ENCODE data around the gene TNFRSF18.

TNFRSF18 gene

DNA sequence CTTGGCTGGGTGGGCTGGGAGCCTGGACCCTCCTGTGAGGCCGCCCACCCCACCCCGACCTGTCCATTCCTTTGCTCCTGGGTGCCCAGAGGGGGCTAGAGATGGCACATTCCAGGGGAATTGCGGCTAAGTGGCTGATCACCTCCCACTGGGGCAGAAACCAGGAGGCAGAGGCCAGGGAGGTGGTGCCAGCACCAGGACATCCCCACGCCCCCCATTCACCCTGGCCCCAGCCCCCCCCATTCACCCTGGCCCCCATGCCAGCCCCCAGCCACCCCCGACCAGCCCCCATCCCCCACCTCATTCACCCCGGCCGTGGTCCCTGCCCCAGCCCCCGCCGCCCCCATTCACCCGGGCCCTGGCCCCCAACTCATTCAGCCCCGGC is 33.9 kb upstream of the TNFRSF18 start:
- DNase-seq: no peak

DNA sequence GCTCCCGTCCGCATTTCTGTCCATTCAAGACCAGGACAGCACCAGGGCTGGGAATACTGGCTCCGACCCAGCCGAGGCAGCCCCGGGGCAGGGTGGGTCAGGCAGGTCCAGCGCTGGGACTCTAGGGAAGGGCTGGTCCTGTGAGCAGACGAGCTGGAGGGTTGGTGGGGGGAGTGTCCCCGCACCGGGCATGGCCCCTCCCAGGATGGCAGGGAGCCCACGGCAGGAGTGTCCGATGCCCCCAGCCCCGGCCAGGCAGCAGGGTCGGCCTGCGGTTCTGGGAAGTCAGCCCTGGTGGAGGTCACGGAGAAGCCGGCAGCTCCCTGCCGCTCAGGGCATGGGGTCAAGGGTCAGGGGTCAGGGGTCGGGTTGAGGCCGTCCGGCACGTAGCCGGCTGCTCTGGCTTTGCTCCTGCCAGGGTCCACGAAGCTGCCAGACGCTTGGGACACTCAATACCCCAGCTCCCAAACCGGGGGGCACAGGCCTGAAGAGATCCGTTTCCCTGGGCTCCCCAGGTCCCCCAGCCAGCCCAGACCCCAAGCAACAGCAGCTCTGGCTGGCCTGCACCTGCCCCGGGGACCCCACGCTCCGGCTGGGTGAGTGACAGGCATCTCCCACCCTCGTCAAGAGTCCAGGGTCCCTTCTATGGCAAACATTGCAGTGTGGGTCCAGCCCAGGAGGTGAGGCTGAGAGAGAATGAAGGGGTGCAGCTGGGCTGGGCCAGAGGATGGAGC is 33.4 kb upstream of the TNFRSF18 start:
- DNase-seq: no peak

DNA sequence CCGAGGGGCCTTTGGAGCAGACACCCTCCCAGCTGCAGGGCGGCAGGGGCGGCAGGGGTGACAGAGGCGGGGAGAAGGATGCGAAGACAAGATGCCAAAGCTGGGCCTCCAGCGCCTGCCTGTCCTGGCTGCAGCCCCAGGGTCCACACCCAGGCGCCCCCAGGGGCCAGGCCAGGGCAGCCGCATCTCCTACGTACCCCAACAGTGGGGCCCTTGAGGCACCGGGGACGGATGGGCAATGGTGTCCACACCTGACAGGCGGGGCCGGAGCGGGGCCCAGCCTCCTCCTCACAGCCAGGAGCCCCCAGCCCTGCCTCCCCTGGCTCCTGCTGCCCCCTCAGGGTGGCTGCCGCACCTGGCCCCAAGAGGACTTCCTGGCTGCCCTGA is 32.8 kb upstream of the TNFRSF18 start:
- no peak for DNase-seq

DNA sequence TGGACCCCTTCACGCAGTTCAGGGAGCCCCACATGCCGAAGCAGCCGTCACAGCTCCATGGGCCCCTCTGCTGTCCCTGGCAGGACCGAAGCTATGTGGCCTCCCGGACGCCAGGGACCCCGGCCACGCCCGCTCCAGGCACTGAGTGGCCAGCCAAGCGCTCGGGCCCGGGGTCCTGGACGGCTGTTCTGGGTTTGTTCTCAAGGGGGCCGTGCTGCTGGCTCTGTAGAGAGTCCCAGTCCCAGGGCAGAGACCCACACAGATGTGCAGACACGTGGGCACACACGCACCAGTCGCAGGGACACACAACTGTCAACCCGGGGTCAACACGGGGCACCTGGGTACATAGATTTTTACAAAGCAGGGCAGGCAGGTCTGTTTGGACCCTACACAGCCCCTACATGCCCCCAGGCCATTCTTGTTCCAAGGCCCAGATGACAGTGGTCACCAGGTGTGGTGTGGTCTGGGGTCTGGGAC is 32.3 kb upstream of the TNFRSF18 start:
- no peak for DNase-seq

DNA sequence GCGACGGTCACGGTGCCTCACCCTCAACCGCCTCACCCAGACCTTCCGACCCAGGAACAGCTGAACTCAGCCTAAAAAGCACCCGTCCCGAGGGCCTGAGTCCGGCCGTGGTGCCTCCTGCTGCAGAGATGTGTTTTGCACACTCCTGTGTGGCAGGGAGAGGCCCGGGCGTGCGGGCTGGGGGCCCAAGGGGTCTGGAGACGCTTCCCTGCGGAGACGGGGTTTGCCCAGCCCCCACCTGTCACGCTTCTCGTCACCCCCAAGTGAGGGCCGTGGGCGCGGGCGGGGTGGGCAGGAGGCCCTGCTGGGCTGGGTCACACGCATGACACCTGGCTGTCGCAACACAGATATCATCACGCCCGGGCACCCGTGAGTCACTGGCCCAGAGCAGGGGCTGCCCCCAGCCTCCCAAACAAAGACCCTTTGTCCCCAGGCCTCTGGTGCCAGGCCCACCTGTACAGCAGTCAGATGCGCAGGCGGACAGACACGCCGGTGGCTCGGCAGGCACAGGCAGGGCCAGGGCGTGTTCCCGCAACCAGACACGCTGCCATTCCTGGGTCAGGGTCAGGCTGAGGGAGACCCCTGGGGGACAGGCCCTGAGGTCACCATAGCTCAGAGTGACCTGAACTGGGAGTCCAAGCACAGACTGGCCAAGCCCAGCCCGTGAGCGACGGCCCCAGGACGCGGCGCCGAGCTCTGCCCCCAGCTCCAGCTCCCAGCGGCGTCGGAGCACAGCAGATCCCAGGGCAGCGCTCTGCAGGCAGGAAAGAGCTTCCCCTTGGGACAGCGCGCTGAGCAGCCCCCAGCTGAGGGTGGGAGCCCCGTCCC is 31.7 kb upstream of the TNFRSF18 start:
- no peak for DNase-seq

DNA sequence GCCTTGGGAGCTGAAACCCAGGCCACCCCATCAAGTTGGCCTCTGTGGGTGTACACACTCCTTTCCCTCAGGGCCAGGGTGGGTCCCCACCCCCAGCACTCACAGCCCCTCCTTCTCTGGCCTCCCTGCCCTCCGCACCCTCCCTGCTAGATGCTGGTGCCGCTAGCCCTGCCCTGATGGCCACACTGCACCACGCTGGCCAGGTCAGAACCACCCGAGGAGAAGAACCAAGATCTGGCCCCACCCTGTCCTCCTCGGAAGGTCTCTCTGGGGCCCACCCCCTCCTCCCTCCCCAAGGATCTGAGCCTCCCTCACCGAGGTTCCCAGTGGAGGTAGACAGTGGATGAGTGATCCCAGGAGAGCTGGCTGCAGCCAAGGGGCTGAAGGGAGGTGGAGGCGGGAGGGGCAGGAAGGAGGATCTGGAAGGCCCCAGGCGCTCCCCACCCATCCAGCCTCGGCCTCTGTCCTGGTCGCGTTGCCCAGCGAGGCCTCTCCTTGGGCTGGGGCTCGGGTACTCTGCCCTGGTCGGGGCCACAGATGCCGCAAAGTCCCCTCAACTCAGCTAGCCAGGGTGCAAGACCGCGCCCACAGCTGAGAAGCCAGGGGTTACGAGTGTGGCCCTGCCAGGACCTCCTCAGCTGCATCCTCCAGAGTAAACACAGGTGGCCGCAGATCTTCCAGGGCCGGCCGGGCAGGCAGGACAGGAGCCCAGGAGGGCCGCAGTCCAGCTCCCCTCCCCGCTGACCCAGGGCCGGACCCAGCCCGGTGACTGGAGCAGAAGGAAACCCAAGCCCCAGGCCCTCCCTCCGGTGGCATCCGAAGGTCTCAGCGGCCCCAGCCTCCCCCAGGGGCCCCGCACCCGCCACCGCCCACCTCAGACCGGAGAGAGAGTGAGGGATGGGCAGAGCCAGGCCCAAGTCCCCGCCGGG is 30.8 kb upstream of the TNFRSF18 start:
- DNase-seq: no peak

DNA sequence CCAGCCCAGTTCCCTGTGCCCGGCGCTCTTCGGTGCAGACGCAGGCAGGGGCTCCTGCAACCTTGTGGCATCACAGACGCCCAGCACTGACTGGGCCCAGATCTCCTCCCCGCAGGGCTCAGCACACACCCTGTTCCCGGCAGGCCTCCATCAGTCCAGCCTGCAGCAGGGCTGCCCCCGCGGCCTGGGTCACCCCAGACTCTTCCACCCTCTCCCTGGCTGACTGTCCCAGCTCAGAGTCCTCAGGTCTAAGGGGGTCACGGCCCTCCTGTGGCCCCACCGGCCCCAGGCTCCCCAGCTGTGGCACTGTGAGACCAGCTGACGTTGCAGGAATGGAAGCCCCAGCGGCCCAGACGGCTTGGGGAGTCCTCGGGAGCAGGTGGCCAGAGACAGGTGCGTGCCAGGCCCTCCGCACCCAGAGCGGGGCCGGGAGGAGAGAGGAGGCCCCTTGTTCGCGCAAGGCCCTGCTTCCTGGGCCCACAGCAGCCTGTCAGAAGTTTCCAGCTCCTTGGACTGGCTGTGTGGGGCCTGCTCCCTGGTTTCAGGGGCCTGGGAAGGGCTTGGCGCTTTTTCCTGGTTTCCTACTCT is 29.9 kb upstream of the TNFRSF18 start:
- DNase-seq: no peak

DNA sequence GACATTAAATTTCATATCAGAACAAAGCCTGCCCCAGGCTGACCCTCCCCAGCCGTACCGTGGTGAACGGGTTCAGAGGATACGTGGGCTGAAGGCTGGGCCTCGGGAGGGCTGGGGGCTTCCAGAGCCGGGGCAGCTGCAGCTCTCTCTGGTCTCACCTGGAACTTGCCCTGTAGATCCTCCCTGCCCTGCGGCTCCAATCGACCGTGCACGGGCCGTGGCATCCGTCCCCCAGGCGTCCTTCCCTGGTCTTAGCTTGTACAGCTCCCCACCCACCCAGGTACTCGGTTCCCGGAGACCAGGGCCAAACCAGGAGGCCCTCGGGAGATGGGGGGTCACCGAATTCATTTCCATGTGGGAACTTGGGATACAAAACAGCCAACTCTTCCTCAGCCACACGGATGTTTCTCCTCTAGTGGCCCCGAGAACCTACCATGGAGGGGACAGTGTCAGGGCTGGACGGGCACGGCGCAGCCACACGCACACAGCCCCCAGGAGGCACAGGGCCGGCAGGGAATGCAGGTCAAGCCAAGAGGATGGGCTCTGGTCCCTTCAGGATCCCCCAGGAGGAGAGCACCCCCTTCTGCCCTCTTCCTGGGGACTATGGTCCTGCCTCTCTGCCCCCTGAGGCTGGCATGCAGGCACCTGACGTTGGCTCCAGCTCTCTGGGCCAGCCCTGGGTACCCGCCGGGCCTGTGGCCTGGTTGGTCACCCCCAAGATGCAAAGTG is 28.8 kb upstream of the TNFRSF18 start:
- no peak for DNase-seq

DNA sequence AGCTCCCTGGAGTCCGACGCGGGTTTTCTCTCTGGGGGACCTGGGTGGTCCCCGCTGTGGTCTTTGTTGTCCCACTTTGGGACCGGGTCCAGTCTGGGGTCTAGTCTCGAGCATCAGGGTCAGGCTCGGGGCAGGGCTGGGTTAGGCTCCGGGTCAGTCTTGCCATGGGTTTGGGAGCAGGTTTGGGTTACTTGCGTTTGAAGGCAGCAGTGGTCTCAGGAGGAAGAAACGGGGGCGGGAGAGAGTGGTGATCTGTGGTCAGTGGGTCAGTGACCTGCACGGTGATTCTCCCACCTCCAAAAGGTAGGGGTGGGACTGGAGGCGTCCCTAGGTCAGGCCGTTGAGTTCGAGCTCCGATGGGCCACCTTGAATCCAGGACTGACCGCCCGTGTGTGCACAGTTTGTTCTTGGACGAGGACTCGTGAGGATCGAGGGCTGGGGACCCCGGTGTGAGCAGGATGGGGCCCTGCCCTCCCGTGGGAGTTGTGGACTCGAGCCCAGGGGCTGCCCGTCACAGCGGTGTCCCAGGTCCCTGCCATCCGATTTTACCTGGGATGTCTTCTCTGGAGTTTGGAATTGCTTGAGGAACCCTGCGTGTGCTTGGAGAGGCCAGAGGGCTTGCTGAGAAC is 27.9 kb upstream of the TNFRSF18 start:
- DNase-seq: no peak

DNA sequence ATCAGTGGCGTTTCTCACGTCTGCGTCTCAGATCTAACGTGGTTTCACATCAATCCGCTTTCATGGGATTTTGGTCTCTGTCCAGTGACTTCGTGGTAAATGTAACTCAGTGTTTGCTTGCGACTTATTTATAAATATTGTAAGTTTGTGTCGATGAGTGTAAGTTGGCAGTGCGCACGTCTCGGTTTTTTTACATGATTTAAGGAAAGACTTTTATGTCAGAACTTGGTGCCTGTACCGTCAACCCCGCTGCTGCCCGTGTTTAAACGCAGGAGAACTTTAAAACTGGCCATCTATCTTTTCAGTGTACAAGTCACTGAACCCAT is 27.1 kb upstream of the TNFRSF18 start:
- no peak for DNase-seq

DNA sequence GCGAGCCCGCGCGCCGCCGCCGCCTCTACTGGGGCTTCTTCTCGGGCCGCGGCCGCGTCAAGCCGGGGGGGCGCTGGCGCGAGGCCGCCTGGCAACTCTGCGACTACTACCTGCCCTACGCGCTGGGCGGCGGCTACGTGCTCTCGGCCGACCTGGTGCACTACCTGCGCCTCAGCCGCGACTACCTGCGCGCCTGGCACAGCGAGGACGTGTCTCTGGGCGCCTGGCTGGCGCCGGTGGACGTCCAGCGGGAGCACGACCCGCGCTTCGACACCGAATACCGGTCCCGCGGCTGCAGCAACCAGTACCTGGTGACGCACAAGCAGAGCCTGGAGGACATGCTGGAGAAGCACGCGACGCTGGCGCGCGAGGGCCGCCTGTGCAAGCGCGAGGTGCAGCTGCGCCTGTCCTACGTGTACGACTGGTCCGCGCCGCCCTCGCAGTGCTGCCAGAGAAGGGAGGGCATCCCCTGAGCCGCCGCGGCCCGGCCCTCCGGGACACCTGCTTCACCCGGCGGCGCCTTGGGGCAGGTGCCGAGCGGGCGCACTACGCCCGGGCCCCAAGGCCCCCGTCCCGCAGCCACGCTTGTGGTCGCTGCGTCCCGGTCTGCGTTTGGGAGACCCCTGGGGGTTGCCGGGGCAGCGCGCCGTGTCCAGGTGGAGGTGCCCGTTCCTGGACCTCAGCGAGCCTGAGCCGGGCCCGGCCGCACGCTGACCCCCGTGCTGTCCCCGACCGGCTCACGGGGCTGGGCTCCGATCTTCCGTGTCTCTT is 26.6 kb upstream of the TNFRSF18 start:
- no peak for DNase-seq

DNA sequence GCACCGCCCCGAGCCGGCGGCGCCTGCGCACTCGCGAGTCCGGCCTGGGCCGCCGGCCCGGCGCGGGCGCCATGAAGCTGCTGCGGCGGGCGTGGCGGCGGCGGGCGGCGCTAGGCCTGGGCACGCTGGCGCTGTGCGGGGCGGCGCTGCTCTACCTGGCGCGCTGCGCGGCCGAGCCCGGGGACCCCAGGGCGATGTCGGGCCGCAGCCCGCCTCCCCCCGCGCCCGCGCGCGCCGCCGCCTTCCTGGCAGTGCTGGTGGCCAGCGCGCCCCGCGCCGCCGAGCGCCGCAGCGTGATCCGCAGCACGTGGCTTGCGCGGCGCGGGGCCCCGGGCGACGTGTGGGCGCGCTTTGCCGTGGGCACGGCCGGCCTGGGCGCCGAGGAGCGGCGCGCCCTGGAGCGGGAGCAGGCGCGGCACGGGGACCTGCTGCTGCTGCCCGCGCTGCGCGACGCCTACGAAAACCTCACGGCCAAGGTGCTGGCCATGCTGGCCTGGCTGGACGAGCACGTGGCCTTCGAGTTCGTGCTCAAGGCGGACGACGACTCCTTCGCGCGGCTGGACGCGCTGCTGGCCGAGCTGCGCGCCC is 25.9 kb upstream of the TNFRSF18 start, which contains the start of gene B3GALT6:
TSS of gene B3GALT6 (plus strand) at position 30 of the 588 bp plus-strand sequence. CDS start at position 72, 42 bp downstream.
- DNase-seq: no peak

DNA sequence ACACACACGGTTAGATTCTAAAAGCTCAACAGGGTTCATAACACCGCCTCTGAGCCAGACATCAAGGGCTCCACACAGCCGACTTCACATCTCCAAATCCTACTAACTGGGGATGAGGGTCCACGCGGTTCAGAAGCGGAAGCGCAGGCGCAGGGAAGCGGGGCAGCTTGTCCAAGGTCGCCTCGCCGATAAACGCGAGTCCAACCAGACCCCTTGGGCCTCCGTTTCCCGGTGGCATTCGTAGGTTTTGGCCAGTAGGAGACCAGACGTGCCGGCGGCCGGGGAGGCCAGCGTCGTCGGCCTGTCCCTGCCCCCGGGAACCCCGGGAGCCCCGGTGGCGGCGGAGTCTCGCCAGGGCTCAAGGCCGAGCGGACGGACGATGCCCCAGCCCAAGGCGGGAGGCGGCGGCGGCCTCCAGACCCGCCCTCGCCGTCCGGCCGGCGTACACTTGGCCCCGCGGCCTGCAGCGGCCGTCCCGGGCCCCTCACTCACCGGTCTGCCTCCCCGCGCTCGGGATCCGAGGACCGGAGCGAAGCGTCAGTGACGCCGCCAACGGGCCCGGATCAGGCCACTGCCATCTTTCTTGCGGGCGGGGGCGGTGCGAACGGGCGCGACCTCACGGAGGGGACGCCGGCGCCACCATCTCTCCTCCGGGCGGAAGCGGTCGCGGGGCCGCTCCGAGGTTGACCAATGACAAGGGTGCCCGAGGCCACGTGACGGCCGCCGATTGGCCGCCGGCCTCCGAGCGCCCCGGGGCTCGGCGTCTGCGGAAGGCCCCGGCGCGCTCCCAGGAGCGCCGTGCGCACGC is 25.2 kb upstream of the TNFRSF18 start, which contains the start of gene SDF4:
TSS of gene SDF4 (minus strand) at position 602 of the 808 bp plus-strand sequence. CDS start 3,229 bp downstream, outside the sequence.
- DNase-seq: peak; percentile 98

DNA sequence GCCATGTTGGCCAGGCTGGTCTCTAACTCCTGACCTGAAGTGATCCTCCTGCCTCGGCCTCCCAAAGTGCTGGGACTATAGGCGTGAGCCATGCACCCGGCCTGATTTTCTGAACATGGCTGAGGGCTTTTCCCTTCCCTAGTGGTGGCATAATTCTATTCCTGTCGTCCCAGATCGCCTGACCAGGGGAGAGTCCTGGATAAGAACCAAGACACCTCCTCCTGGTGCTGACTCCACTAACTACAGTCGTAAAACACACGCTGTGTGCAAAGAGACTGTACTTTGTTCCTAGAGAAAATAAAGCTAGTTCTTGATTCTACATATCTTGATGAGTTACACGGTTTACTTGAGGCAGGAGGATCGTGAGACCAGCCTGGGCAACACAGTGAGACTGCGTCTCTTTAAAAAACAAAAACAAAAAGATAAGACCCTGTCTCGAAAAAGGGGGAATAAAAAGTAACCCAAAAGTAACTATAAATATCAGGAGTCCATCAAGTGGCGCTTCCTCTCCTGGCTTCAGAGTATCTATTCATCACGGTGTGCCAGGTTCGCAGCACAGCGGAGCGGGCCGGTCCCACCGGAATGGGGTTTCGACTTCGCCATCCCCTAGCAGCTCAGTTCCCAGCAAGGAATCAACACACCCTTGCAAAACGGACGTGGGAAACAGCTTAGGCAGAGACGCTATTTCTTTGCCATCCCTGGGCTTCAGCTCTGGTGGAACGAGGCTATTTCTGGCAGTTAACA is 24.4 kb upstream of the TNFRSF18 start:
- peak; percentile 65 for DNase-seq

DNA sequence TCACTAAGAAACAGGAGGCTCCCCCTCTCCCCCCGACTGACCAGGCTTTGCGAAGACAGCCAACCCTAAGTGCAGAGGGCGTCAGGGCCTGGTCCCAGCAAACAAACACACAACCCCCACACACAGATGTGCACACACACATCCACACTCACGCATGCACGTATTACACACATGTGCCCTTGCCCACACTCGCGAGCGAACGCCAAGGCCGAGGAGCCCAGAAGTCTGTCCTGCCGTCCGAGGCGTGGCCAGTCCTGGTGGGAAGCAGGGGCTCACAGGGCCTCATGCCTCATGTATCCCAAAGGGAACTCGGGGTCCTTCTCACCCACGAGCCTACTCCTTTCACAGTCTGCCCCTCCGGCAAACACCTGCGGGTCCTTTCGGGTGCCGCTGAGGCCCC is 23.4 kb upstream of the TNFRSF18 start:
- DNase-seq: no peak

DNA sequence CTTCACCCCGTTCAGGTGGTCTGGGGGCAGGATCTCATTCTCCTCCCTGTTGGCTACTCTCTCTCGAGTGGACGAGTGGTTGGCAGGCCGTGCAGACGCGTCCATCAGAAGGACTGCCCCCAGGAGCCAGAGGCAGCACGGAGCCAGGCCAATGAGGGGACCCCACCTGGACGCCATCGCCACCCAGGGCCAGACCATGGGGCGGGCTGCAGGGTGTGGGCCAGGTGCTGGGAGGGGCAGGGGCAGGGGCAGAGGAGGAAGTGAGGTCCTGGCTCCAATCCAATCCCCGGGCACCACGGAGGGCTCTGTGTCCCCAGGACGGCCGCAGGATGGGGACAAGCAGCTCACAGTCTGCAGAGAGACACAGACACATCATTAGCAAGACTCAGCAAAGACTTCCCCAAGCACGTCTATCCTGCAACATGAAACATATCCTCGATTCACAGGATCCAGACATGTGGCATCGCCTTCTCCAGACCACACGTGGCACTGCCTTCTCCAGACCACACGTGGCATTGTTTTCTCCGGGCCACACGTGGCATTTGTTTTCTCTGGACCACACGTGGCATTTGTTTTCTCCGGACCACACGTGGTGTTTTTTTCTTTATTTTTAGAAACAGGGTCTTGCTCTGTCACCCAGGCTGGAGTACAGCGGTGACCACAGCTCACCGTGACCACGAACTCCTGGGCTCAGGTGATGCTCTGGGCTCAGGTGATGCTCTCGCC is 22.4 kb upstream of the TNFRSF18 start:
- no peak for DNase-seq

DNA sequence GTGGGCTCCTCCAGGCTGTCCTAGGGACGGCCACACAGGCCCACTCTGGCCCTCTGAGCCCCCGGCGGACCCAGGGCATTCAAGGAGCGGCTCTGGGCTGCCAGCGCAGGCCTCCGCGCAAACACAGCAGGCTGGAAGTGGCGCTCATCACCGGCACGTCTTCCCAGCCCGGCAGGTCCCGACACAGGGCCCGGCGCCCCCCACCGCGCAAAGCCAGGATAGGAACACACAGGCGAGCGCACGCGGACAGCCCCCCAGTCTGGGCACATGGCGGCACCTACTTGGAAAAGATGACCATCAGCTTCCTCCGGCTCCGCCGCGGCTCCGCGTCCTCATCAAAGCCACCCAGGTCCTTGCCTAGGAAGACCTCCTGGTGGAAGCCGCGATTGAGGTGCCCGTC is 21.8 kb upstream of the TNFRSF18 start:
- DNase-seq: no peak

DNA sequence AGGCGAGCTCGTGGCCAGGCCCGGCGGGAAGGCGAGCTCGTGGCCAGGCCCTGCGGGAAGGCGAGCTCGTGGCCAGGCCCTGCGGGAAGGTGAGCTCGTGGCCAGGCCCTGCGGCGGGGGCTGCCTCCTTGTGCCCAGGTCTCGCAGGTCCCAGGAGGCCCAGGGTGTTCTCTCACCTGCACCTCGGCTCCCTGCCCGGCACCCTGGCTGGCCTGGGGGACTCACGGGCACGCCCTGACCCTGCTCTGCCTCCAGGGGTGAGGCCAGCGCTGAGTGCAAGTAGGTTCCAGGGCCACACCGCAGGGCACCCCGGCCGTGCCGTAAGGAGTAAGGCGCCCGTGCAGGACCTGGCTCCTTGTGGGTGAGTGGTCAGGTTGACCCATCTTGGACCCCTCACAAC is 21.0 kb upstream of the TNFRSF18 start:
- no peak for DNase-seq

Data from HCEC 1CT (cell line).